ENCODE data around the gene HTR1D.

Gene HTR1D

GRCh38 chr1:23185381-23185780 lies 31.9 kb downstream of the HTR1D start:
- no peak for DNase-seq (ENCODE audit: low read depth in 2 of 2, low spot score in 1 of 2)

- DNase-seq (ENCODE audit: low read depth in 2 of 2, low spot score in 1 of 2) = no peak
These were observed 32.9 kb downstream of the HTR1D start for GRCh38 chr1:23184212-23184934.

- no peak for DNase-seq (ENCODE audit: low read depth in 2 of 2, low spot score in 1 of 2)
These were observed 37.4 kb downstream of the HTR1D start for GRCh38 chr1:23179862-23180261.

- no peak for DNase-seq (ENCODE audit: low read depth in 2 of 2, low spot score in 1 of 2)
These were observed 38.4 kb downstream of the HTR1D start for GRCh38 chr1:23178950-23179349.

GRCh38 chr1:23178414-23178813 lies 38.9 kb downstream of the HTR1D start:
- no peak for DNase-seq (ENCODE audit: low read depth in 2 of 2, low spot score in 1 of 2)

- no peak for DNase-seq (ENCODE audit: low read depth in 2 of 2, low spot score in 1 of 2)
These were observed 39.6 kb downstream of the HTR1D start for GRCh38 chr1:23177438-23178380.

- DNase-seq (ENCODE audit: low read depth in 2 of 2, low spot score in 1 of 2) = no peak
These were observed 40.3 kb downstream of the HTR1D start for GRCh38 chr1:23177031-23177430.

GRCh38 chr1:23174426-23175110 lies 42.7 kb downstream of the HTR1D start:
- DNase-seq (ENCODE audit: low read depth in 2 of 2, low spot score in 1 of 2) = no peak

- no peak for DNase-seq (ENCODE audit: low read depth in 2 of 2, low spot score in 1 of 2)
These were observed 46.0 kb downstream of the HTR1D start for GRCh38 chr1:23171181-23171755.

- no peak for DNase-seq (ENCODE audit: low read depth in 2 of 2, low spot score in 1 of 2)
These were observed 47.5 kb downstream of the HTR1D start for GRCh38 chr1:23169727-23170335.

- DNase-seq (ENCODE audit: low read depth in 2 of 2, low spot score in 1 of 2) = no peak
These were observed 48.1 kb downstream of the HTR1D start for GRCh38 chr1:23169195-23169575.

- DNase-seq (ENCODE audit: low read depth in 2 of 2, low spot score in 1 of 2) = peak; percentile 74 to 89
These were observed 48.7 kb downstream of the HTR1D start, which contains the start of gene LUZP1 for GRCh38 chr1:23168445-23169194. Gene LUZP1 (minus strand): TSS chr1:23168856.

- DNase-seq (ENCODE audit: low read depth in 2 of 2, low spot score in 1 of 2) = no peak
These were observed 49.2 kb downstream of the HTR1D start for GRCh38 chr1:23168079-23168444.

GRCh38 chr1:23167353-23168078 lies 49.8 kb downstream of the HTR1D start:
- DNase-seq (ENCODE audit: low read depth in 2 of 2, low spot score in 1 of 2) = no peak

GRCh38 chr1:23166854-23167253 lies 50.4 kb downstream of the HTR1D start:
- DNase-seq (ENCODE audit: low read depth in 2 of 2, low spot score in 1 of 2) = no peak

- no peak for DNase-seq (ENCODE audit: low read depth in 2 of 2, low spot score in 1 of 2)
These were observed 53.9 kb downstream of the HTR1D start for GRCh38 chr1:23163395-23163794.

GRCh38 chr1:23159963-23160877 lies 57.1 kb downstream of the HTR1D start:
- no peak for DNase-seq (ENCODE audit: low read depth in 2 of 2, low spot score in 1 of 2)

GRCh38 chr1:23156940-23157339 lies 60.4 kb downstream of the HTR1D start:
- DNase-seq (ENCODE audit: low read depth in 2 of 2, low spot score in 1 of 2) = no peak

Data from stimulated activated CD8-positive, alpha-beta memory T cell treated with anti-CD3 and anti-CD28 coated beads, Interleukin-4, amount 100 ng/mL, for 4 hours (primary cell).